Fibroblast of the conjunctiva (primary cell): ENCODE measurements around the gene RBX1.
"Not testable (repeated sequence)": the region's sequence is repeated elsewhere in the genome, so short reads cannot be mapped to it uniquely, and the experiment has no call there.

Experiments
- DNase-seq: peaks from one replicate; pipeline ENCODE4 v3.0.0-alpha.2; 2010; ENCODE audit warnings: low read depth

Gene RBX1

DNA sequence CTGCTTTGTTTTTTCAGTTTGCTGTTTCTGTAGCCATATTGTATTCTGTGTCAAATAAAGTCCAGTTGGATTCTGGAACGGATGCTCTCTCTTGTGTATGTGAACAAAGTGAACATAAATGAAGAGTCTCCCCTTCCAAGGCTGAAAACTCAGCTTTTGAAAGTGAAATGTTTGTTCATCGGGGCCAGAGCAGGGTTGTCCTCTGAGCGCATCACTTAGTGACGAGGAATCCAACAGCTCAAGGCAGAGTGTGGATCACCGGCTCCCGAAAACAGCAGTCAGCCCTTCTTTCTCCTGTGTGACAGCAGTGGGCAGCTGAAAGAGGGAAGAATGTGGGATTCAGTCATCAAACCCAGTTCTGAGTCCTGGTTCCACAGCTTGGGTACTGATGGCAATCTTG, 21.4 kb downstream of the RBX1 start:
- DNase-seq, result no peak

DNA sequence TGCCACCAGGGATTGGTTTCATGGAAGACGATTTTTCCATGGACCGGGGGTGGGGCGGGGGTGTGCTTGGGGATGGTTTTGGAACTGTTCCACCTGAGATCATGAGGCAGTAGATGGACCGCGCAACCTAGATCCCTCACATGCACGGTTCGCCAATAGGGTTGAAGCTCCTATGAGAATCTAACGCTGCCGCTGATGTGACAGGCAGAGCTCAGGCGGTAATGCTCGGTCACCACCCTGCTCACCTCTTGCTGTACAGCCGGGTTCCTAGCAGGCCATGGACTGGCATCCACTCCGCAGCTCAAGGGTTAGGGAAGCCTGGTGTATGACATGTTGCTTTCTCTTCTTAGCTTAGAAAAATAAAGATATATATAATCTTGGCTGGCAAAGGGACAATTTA, 22.0 kb downstream of the RBX1 start:
- DNase-seq, result no peak

DNA sequence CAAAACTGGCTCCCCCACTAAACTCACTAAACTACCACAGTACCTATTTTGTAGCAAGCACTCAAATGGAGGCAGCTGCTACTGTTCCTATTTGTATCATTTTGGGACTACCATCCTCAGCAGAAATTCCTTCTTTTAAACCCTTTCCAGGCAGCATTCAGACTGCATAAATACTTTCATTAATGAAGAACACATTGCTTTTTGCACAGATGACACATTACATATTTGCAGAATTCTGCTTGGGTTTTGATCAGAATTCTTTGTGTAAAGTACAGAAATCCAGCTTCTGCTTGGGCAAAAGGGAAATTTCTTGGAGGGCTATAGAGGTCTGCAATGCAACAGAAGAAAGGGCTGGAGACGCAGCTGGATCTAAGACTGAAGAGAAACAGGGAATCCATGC, 24.2 kb downstream of the RBX1 start:
- peak; percentile 26 for DNase-seq

DNA sequence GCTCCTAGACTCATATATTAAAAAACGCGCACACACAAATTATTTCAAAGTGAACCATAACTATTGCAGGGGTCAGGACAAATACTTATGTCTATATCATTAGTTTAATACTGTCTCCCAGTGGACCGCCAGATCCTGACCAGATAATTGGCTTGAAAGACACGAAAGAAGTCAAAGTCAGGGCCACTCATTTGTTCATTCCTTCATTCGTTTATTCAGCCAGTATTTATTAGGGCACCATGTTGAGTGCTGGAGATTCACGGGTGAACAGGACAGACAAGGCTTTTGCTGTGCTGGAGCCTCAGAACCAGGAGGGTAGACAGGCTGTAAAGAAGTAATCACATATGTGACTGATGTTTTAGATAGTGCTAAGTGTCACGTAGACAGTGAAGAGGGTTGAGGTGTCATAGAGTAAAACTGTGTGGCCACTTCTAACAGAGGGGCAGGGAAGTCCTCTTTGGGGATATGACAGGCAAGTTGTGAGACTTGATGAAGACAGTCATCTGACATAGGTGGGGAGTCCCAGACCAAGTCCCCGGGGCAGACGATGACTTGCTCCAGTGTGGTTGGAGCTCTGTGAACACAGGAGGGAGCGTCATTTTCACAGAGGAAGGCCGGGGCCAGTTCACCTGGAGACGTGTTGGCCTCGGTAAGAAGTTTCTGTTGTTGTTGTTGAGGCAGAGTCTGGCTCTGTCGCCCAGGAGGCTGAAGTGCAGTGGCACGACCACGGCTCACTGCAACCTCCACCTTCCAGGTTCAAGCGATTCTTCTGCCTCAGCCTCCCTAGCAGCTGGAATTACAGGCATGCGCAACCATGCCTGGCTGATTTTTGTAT, 25.9 kb downstream of the RBX1 start:
- no peak for DNase-seq

DNA sequence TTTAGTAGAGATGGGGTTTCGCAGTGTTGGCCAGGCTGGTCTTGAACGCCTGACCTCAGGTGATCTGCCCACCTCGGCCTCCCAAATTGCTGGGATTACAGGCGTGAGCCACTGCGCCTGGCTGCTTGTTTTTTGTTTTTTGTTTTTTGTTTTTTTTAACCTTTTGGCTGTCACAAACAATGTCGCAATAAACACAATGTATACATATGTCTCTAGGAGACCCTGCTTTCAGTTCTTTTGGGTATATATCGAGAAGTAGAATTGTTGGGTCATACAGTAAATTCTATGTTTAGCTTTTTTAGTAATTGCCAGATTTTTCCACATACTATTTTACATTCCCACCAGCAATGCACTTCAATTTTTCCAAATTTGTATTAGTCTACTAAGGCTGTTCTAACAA, 28.0 kb downstream of the RBX1 start:
- no peak for DNase-seq

DNA sequence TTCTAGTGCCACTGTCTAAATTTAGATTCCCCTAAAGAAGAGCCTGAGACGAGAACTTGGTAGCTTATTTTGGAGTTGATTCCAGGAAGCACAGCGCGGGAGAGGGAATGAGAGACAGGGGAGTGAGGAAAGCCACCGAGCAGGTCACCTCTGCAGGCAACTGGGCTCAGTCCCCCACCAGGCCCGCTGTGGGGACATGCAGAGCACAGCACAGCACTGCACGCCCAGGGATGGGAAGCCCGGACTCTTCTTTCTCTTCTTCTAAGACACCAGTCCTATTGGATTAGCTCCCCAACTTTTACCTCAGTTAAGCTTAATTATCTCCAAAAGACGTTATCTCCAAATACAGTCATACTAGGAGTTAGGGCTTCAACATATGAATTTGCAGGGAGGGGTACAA, 28.7 kb downstream of the RBX1 start:
- DNase-seq, result no peak

DNA sequence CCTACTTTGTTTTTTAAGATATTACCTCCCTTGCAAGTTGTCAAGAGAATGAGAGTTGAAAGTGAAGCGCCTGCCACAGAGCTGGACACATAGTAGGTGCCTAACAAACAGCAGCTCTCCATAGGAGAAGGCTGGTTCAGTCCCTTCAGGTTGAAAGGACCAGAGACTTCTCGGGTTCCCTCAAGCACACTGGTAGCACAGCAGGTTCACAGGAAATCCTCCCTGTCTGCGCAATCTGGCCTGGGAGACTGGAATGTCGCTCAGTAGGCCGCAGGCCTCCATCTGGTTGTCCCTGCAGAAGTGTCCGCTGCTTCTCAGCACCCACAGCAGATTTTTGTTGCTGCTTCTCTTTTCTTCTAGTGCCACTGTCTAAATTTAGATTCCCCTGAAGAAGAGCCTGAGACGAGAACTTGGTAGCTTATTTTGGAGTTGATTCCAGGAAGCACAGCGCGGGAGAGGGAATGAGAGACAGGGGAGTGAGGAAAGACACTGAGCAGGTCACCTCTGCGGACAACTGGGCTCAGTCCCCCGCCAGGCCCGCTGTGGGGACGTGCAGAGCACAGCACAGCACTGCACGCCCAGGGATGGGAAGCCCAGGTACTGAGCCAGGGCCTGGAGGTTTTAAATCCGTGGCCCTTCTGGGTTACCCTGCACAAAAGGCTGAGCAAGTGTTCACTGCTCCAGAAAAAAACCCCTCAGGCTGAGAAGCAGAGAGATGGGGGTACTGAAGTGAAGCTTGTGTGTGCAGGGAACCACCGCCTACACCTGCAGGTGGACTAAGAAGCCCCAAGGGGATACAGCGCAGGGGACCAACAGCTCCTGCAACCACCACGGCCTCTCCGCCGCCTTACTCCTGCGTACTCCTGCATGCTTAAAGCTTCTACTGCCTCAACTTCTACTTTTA, 31.6 kb downstream of the RBX1 start:
- no peak for DNase-seq

DNA sequence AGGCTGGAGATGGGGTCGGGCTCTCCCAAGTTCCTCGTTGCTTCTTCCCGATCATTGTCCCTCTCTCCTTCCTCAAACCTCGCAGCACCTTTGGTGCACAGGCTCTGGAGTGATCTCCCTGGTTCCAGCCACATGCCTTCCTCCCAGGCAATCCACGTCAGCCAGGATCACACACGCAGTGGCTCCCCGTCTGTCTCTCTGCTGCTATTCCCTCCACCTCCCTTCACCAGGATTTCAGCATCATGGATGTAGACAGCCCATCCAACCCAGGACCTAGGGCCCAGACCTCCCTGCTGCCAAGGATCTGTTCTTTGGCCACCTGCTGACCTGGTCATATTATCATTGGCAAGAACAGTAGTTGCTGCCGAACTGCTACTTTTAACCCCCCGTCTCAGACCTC, 40.1 kb downstream of the RBX1 start:
- DNase-seq, result no peak

DNA sequence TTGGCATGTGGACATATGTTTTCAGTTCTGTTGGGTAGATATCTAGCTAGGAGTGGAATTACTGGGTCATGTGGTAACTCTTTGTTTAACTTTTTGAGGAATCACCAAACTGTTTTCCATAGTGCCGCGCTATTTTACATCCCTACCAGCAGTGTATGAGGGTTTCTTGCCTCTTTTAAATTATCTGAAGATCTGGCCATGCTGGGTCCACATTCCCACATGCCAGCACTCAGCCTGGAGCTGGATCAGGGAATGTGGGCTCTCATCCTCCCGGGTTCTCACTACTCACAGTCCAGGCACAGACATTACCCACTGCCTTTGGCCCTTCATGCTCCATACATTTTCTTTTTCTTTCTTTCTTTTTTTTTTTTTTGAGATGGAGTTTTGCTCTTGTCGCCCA, 44.6 kb downstream of the RBX1 start:
- no peak for DNase-seq

DNA sequence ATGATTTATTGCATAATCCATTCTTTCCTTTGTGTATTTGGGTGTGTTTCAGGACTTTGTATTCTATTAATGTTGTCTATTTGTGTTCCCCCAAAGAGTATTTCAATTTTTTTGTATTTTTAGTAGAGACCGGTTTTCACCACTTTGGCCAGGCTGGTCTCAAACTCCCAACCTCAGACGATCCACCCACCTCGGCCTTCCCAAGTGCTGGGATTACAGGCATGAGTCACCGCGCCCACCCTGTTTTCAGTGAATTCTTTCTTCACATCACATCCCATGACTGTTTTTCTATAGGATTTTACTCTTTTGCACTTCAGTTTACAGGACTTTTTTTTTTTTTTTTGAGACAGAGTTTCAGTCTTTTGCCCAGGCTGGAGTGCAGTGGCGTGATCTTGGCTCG, 46.3 kb downstream of the RBX1 start:
- no peak for DNase-seq

DNA sequence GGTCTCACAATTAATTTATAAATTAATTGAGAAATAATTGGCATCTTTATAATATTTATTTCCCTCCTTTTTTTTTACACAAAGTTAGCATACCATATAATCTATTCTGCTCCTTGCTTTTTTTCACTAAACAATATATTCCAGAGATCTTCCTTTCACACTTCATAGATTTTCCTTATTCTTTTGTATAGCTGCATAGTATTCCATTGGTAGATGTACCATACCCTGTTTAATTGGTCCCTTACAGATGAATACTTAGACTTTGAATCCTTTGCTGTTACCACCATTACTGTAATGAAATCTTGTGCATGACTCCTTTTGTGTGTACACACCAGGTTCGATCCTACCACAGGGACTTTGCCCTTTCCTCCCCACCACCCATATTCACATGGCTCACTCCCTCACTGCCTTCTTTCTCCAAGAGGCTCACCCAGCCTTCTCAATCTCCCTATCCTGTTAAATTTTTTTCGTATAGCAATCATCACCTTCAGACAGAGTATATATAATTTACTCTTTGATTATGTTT, 48.9 kb downstream of the RBX1 start:
- DNase-seq, result no peak

DNA sequence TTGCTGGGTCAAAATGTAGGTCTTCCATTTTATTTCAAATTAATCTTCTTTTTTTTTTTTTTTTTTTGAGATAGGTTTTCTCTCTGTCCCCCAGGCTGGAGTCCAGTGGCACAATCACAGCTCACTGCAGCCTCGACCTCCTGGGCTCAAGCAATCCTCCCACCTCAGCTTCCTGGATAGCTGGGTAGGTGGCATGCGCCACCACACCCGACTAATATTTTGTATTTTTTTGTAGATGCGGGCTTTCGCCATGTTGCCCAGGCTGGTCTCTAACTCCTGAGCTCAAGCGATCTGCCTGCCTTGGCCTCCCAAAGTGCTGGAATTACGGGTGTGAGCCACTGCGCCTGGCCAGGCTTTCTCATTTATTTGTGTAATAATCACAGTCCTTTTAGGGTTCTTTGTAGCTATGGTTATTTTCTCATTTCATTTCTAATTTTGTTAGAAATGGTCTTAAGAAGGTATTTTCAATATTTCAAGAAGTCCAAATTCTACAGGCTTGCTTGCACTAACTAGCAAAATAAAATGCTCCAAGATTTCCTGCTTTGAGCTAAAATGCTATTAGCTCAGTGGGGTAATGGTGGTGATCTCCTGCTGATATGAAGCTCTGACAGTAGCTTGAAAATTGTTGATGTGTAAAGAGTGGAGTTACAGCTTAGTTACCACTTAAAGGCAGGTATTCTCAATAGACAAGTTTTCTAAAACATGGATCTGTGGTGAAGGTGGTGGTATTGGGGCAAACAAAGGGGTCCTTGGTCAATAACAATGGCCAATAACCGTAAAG, 50.0 kb downstream of the RBX1 start:
- no peak for DNase-seq

DNA sequence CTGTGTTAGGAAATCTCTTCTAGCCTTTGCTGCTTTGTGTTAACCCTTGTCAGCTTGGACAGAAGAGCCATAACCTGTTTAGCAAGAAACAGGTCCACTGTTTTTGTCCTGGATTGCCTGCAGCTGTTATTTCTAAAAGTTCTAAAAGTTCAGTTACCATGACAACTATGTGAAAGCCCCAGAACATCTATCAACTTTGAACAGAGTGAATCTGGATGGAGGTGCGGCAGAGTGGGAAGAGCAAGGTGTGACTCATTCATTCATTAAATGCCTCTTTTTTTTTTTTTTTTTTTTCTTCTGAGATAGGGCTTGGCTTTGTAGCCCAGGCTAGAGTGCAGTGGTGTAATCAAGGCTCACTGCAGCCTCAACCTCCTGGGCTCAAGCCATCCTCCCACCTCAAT, 50.5 kb downstream of the RBX1 start:
- DNase-seq, result no peak

DNA sequence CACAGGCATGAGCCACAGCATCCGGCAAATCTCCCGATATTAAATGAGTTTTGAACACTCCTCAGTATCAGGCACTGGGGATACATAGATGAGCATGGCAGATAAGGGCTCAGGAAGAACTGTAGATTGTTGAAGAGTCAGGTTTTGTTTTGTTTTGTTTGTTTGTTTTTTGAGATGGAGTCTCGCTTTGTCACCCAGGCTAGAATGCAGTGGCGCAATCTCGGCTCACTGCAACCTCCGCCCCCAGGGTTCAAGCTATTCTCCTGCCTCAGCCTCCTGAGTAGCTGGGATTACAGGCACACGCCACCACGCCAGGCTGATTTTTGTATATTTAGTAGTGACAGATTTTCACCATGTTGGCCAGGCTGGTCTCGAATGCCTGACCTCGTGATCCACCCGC, 51.2 kb downstream of the RBX1 start:
- not testable (repeated sequence) for DNase-seq

DNA sequence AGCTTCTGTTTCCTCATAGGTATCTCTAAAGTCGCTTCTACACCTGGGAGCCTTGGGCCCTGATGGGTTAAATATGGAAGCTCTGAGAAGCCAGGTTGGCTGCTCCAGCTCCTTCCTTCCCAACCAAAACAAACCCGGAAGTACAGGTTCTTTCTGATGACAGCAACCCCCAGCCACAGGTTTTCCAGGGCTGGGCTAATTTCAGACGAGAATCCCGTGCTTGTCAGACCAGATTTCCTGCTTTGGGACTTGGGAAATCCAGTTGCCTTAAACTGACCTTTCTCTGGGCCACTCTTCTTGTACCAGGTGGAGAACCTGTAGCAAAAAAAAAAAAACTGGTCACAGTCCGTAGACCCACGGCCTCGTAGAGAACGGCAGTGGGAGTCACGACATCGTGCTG, 51.9 kb downstream of the RBX1 start:
- no peak for DNase-seq

DNA sequence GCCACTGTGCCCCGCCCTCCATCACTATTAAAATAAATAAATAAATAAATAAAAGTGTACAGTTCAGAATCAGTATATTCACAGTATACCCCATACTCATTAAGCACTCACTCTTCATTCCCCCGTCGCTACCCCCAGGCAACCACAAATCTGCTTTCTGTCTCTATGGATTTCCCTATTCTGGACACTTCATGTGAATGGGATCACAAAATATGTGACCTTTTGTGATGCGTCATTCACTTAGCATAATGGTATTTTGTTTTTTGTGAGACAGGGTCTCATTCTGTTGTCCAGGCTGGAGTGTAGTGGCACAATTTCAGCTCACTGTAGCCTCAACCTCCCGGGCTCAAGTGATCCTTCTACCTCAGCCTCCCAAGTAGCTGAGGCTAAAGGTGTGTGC, 52.8 kb downstream of the RBX1 start:
- no peak for DNase-seq

DNA sequence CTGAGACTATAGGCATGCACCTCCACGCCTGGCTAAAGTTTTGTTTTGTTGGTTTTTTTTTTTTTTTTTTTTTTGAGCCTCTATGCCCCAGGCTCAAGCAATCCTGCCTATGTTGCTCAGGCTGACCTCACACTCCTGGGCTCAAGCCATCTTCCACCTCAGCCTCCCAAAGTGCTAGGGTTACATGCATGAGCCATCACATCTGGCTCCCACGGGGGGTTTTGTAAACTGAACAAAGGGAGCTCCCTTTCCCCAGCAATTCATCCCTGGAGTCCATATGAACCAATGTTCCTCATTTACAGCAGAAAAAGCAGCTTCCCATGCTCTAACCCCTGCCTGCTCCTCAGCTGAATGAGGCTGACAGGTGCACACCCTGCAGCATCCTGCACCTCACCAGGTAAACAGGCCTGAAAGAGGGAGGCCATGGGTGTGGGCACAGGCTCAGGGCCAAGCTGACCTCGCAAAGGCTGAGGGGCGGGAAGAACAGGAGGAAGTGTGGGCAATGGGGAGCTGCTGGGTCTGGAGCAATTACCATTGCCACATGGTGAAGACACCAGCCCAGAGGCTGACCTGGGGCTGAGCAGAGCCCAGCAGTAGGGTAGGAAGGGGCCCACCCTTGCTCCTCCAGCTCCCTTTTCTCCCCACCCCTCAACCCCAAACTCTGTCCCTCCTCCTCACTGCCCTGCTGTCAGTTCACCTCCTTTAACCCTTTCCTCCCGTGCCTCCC, 58.2 kb downstream of the RBX1 start:
- DNase-seq, result peak; percentile 79

DNA sequence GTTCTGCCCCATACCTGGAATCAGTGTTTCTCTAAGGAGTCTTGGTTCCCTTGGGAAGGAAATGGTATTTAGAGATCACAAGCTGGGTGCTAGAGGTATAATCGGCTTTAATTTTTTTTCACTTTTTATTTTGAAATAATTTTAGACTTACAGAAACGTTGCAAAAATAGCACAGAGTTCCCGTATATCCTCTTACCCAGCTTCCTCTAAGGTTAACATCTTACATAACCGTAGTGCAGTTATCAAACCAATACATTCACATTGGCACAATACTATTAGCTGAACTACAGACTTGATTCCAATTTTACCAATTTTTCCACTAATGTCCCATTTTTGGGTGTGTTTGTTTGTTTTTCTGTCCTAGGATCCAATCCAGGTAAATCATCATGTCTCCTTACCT, 63.8 kb downstream of the RBX1 start:
- DNase-seq, result no peak

DNA sequence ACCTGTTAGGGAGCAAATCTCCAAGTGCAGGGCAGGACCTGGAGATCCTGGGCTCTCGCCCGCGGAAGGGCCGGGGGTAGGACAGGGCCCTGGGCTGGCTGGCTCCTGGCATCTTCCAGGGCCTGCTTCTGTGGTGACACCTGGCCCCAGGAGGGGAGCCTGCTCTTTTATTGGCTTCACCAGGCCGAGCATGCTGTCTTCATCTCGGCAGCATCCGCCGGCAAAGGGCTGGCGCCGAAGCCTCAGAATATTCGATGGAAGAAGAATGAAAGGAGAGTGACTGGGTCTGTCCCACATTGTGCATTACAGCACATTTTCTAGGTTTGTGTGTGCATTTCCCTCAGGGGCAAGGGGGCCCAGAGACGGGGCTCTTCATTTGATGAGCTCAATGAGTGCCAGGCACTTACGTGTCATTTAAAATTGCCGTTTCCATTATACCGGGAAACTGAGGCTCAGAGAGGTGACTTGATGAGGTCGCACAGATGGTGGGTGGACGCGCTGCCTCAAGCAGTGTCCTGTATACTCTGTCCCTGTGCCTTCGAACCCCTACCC, 70.0 kb downstream of the RBX1 start:
- DNase-seq, result no peak

DNA sequence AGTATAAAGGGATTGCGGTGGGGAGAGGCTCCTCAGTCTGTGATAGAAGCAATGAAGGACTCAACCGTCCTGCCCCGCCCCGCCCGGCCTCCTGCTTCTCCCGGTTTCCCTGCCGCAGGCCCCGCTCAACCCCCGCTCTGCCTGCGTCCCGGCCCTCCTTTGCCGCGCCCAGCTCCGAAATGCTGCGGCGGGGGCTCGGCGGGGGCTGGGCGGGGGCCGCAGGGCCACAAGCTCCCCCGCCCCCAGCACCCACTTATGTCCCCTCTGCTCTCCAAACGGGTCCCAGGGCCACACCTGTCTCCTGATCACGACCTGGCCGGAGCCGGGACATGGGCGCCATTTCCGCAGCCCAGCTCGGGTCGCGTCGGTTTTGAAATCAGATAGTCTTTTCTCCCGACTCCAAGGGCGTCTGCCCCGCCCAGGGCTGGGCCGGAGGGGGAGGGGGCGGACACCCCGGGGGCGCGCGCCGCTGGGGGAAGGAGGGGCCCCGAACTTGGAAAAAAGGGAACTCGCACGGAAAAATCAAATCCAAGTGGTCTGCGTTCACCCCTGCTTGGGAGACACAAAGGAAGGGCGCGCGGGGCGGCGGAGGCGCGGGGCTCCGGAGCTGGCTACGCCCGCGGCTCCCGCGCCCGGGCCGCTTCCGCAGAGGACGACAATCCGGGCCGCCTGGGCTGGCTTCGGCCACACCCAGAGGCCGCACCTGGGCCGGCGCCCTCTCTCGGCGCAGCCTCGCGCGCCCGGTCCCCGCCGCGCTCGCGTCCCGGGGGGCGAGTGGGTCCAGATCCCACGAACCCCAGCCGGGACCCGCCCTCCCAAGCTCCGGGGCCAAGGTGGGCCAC, 70.7 kb downstream of the RBX1 start:
- DNase-seq, result peak; percentile 26
